HG03558 (cell line): ENCODE measurements around the gene TMEM238.

Experiments
- ATAC-seq: cut with Tn5 transposase; IDR thresholded peaks from one replicate; pipeline ENCODE4 v1.9.1; 2021; ENCODE audit warnings: moderate number of reproducible peaks; ENCODE audit not compliant: unreplicated experiment; ENCODE audit errors: extremely low read depth

The TMEM238 gene

GRCh38 chr19:55360902-55361301 lies 23.2 kb downstream of the TMEM238 start:
- no peak for ATAC-seq

- ATAC-seq, result no peak
These were observed 24.9 kb downstream of the TMEM238 start for GRCh38 chr19:55358943-55359908.

- no peak for ATAC-seq
These were observed 25.6 kb downstream of the TMEM238 start for GRCh38 chr19:55358493-55358892.

- no peak for ATAC-seq
These were observed 28.8 kb downstream of the TMEM238 start for GRCh38 chr19:55355213-55355821.

DNA sequence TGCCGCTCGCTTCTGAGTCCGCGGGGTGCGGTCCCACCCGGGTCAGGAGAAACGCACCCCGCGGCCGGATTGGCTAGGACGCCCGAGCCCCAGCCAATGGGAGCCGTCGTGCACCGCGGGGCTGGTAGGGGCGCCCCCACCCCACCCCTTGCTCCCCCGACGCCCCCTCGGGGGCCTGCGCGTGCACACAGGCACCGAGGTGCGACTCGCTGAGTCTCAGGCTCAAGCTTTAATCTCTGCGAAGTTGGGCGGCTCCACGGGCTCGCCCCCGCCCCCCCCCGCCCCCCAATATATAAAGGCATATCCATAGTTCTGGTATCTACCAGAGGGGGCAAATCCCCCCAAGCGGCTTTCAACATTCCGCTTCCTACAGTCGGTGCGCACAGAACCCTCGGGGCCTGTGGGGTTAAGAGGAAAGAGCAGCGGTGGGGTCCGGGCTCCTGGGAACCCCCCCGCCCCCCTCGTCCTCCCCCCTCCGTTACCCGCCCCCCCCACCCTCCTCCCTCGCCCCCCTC lies 29.3 kb downstream of the TMEM238 start, which contains the start of gene COX6B2:
COX6B2 (minus strand) TSS at position 22 of the 515 bp plus-strand sequence. CDS start 198 bp downstream, outside the sequence.
- ATAC-seq, result no peak

- no peak for ATAC-seq
These were observed 30.0 kb downstream of the TMEM238 start for GRCh38 chr19:55353803-55354697.

- ATAC-seq, result no peak
These were observed 30.7 kb downstream of the TMEM238 start for GRCh38 chr19:55353356-55353802.

DNA sequence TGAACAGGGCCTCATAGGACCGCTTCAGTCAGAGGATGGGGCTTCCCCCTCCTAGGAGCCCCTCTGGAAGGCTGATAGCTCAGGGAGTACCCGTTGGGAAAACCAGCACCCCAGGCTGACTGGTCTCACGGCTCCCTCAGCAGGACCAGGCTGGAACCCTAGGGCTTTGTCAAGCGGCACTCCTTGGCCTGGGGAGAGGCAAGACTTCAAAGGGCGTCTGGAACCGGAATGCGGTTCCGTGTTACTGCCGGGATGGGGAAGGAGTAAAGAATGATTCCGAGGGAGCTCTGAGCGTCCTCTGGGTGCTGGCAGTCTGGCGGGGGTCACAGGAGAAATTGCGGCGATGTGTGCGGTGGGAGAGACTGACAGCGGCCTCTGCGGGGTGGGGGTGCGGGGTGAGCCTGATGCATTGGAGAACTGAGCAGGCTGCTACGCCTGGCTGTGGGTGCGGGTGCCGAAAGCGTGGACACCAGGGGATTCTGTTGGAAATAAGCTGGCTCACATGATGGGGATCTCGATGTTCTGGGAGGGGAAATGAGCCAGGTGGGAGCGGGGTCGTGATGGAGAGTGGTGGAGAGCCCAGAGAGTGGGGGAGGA lies 31.4 kb downstream of the TMEM238 start:
- ATAC-seq, result no peak

- no peak for ATAC-seq
These were observed 32.1 kb downstream of the TMEM238 start for GRCh38 chr19:55352040-55352439.

DNA sequence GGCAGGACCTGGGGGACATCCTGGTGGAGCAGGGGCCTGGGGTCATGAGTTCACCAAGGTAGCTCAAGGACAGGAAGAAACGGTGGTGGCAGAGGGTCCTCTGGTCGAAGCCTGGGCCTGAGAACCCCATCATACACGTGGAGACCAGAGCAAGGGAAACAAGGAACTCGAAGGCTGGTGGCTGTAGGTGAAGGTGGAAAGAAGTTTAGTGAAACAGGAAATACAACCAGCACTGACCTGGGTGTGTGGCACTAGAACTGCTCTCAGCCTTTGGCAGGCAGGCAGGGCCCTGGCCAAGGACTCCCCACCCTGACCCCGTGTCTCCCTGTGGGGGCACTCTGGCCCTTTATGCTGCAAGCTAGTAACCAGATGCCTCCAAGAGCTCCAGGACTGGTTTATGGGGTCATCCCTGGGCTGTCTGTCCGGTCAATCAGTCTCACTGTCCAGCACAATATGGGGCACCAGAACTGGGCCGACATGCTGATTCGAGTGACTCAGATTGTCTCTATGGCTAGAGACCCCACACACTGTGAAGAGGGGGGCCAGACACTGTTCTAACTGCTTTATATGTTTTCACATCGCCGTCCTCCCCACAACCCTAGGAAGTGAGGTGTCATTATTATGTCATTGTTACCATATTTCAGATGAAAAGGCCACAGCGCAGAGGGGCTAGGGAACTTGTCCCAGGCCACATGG lies 33.3 kb downstream of the TMEM238 start:
- ATAC-seq, result no peak

DNA sequence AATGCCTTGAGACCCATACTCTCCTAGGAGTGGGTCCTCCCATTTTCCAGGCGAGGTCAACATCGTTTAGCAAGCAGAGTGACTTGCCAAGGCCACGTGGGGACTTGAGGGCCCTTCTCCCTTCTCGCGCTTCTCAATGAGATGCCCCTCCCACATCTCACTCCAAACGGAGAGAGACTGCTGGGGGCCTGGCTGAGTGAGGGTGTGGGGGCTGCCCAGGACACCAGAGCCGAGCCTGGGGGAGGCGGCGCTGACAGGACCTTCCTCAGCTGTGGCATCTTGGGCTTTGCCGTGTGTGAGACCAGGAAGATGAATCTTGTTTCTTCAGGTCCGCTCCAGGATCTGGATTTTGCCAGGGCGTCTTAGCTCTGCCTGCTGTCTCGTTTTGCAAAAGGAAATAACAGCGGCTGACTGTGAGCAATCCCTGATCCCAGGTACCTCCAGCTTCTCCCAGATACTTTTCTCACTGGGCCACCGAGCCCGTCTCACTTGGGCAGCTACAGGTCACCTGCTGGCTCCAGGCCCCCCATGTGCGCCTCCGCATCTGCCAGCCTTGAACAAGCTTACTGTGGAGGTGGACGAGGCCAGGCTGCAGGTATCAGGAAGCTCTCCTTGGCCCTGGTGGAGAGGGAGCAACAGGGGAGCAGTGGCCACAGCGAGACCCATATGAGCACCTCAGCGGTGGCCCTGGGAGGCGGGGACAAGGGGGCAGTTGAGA lies 35.6 kb downstream of the TMEM238 start:
- ATAC-seq, result no peak

GRCh38 chr19:55347442-55348009 lies 36.6 kb downstream of the TMEM238 start:
- ATAC-seq, result no peak

DNA sequence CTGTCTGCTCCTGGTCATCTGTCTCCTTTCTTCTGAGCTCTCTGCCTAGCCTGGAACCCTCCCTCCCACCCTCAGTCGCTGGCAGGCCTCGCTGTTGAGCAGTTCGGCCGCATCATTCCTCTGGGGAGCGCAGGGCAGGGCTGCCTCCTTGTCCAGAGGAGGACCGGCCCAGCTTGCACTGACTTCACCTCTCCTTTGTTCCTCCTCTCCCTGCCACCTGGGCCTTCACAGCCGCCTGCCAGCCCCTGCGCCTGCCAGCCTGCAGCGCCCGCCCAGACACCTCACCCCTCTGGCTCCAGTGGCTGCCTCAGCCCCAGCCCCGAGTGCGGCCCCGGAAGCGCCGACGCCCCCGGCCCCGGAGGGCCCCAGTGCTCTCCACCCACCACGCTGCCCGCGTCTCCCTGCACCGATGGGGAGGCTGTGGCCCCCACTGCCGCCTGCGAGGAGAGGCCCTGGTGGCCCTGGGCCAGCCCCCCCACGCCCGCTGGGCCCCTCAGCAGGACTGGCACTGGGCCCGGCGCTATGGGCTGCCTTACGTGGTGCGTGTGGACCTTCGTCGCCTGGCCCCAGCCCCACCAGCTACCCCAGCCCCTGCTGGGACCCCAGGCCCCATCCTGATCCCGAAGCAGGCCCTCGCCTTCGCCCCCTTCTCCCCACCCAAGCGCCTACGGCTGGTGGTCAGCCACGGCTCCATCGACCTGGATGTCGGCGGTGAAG lies 37.2 kb downstream of the TMEM238 start:
- ATAC-seq, result no peak

DNA sequence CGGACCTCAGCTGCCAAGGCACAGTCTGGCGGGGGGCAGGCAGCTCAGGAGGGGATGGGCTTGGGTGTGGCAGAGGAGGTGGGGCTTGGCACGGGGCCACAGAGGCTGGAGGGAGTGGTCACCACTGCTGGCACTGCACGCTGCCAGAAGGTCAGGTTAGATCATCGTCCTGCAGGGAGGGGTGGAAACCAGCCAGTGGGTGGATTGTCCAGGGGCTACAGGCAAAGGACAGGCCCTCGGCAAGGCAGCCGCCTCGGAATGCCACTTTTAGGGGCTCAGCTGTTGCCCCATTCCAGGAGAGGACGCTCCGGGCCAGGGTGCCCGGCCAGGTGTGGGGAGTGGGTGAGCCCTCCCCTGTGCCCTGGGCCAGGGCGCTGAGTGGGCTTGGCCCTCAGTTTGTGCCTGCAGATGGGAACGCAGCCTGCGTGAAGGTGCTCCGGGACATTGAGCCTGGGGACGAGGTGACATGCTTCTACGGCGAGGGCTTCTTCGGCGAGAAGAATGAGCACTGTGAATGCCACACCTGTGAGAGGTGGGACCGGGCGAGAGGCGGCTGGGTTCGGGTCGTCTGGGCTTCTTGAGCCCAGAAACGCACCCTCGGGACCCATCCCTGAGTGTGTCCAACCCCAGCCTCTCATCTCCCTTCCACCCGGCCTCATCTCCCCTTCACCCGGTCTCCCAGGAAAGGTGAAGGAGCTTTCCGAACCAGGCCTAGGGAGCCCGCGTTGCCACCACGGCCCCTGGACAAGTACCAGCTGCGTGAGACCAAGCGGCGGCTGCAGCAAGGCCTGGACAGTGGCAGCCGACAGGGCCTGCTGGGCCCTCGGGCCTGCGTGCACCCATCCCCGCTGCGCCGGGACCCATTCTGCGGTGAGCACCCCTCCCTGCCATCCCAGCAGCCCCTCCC lies 38.0 kb downstream of the TMEM238 start:
- no peak for ATAC-seq

DNA sequence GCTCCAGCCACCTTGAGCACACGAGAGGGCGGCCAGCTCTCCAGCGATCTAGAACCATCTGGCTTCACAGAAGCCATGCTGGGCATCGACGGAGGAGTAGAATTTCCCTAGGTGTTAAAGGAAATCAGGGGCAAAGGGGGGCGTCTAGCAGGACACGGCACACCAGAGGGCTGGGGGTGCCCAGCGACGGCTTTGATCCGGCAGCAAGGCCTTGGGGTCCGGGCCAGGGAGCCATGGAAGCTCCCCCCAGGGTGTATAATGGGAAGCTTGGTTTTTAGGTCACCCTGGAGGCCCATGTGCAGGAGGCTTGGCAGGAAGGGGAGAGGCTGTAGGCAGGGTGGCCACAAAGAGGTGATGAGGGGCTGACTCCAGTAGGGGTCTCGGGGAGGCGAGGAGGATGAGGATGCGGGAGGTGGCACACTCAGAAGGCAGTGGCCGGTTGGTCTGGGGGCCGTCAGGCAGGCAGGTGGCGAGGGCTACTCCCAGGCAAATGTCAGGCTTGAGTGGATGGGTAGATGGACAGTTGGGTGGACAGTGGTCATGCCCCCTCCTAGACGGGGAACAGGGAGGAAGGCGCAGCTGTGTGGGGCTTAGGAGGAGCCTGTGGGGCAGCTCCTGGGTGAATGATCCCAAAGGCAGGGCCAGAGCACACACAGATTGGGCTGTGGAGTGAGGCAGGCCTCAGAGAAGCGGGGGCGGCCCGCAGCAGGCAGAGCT lies 38.8 kb downstream of the TMEM238 start:
- no peak for ATAC-seq

DNA sequence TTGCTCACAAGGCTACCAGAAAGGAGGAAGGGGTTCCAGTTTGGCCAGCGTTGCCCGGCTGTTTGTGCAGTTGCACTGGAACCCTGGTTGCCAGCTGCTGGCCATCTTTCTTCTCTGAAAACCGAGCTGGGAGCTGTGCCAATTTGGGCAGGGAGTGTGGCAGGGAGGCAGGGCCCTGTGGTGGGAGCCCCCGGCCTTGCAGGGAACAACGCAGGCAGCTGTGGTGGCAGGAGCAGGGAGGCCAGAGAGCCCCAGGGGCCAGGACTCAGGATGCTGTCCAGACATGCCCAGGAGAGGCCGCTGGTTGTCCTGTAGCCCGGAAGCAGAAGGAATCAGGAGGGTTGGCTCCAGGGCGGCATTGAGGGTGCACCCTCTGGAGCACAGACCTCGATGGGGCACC lies 39.6 kb downstream of the TMEM238 start:
- ATAC-seq, result no peak
